H1 (cell line): ENCODE data around the gene NLN. TPM values are rescaled to one million over a fixed set of nuclear protein-coding genes. Genes with fewer than 3 reads are reported as not detected.

Experiments
- PHF8 ChIP-seq: fragments of 200-600 bp; sonication (generic); conservative IDR thresholded peaks from 2 replicates; pipeline ENCODE4 v1.7.1; 2012; ENCODE audit warnings: low read depth, mild to moderate bottlenecking, inconsistent platforms, low read length, moderate library complexity
- YY1 ChIP-seq: IDR thresholded peaks from 2 replicates; pipeline ENCODE4 v1.6.1; 2011; ENCODE audit warnings: low read depth, mild to moderate bottlenecking, low read length
- polyA plus RNA-seq, 7 experiments: library from polyadenylated mRNA; depleted of rRNA in 3 of 7; stranded (reverse) in 5 of 7; unstranded in 2 of 7; fragments of >200 nt in 5 of 7; fragments of 200-250 nt in 2 of 7; gene quantifications; 1 replicate in 5 of 7; 2 replicates in 1 of 7; 4 replicates in 1 of 7; pipeline versions ENCODE4 v1.2.1 to v1.2.3, GENCODE V29; 2011 to 2013; ENCODE audit warnings: missing spikeins in 2 of 7, mixed read lengths in 2 of 7
- total RNA-seq: library from RNA; stranded (reverse); fragmentation: NEBNext Ultra II Directional; extraction: Animal tissue kit (Norgen Biotek cat#: 25700); gene quantifications from 2 replicates; pipeline ENCODE4 v1.2.1, GENCODE V29; 2021

The NLN gene
- total and polyA plus RNA-seq, 2 of the 8 experiments (the other 6 are each of a cell fraction or from before 2014, with no cell fraction given): 46.7 to 192 TPM

- no peak for TF ChIP-seq PHF8
- TF ChIP-seq YY1: no peak
Observed at GRCh38 chr5:65835191-65835590, 113.2 kb downstream of the NLN start (continued).
